HepG2 (cell line): Measurements from ENCODE around the gene PNKP. TPM values are rescaled to one million over a fixed set of nuclear protein-coding genes. Genes with fewer than 3 reads are reported as not detected.
A peak's percentile ranks its signal among the peaks of the same experiment; 100 is the strongest.

Experiments used
- ATF7 ChIP-seq, 2 experiments: fragments of 450-650 bp in 1 of 2; sonication (generic) in 1 of 2; formaldehyde crosslinking in 1 of 2; IDR thresholded peaks; 2 replicates each; pipeline versions ENCODE4 v1.4.0 to v1.6.1; 2016 to 2020; ENCODE audit warnings: antibody characterized with exemption in 1 of 2, mild to moderate bottlenecking in 1 of 2, missing genetic modification reagents in 1 of 2
- ATM ChIP-seq: fragments of 450-650 bp; IDR thresholded peaks from 2 replicates; pipeline ENCODE4 v1.7.1; 2017; ENCODE audit warnings: mild to moderate bottlenecking, borderline replicate concordance
- GATAD1 ChIP-seq: IDR thresholded peaks from 2 replicates; pipeline ENCODE4 v1.6.1; 2016; ENCODE audit warnings: missing genetic modification reagents, missing compliant biosample characterization
- HOXD1 ChIP-seq: sonication (generic); formaldehyde crosslinking; IDR thresholded peaks from 2 replicates; pipeline ENCODE4 v1.5.0; 2020; ENCODE audit warnings: missing genetic modification reagents
- NFATC3 ChIP-seq: sonication (generic); formaldehyde crosslinking; IDR thresholded peaks from 2 replicates; pipeline ENCODE4 v1.5.1; 2020; ENCODE audit warnings: mild to moderate bottlenecking, missing genetic modification reagents
- NFE2L2 ChIP-seq: fragments of 150-350 bp; IDR thresholded peaks from 2 replicates; pipeline ENCODE4 v1.6.1; 2014; ENCODE audit warnings: low read length
- NONO ChIP-seq, 2 experiments: fragments of 450-650 bp in 1 of 2; sonication (generic) in 1 of 2; formaldehyde crosslinking in 1 of 2; IDR thresholded peaks in 1 of 2; conservative IDR thresholded peaks in 1 of 2; 2 replicates each; pipeline versions ENCODE4 v1.6.1 to v1.8.0; 2017 to 2022; ENCODE audit warnings: mild to moderate bottlenecking in 1 of 2, missing genetic modification reagents in 1 of 2, moderate library complexity in 1 of 2
- RBM39 ChIP-seq: fragments of 200-400 bp; formaldehyde crosslinking; IDR thresholded peaks from one replicate; pipeline ENCODE4 v1.6.1; 2018; ENCODE audit warnings: antibody characterized with exemption, mild to moderate bottlenecking, low read depth, low read length; ENCODE audit not compliant: poor library complexity, severe bottlenecking
- STAG1 ChIP-seq: sonication (generic); formaldehyde crosslinking; IDR thresholded peaks from 2 replicates; pipeline ENCODE4 v1.4.0; 2020; ENCODE audit warnings: missing genetic modification reagents
- STAT5B ChIP-seq: sonication (generic); formaldehyde crosslinking; IDR thresholded peaks from 2 replicates; pipeline ENCODE4 v1.4.0; 2020; ENCODE audit warnings: missing genetic modification reagents
- ZBTB21 ChIP-seq: sonication (generic); formaldehyde crosslinking; IDR thresholded peaks from 2 replicates; pipeline ENCODE4 v1.4.0; 2020; ENCODE audit warnings: missing genetic modification reagents
- ZBTB33 ChIP-seq: sonication (generic); formaldehyde crosslinking; IDR thresholded peaks from 2 replicates; pipeline ENCODE4 v1.4.0; 2020; ENCODE audit warnings: missing genetic modification reagents
- ZNF496 ChIP-seq: sonication (generic); formaldehyde crosslinking; IDR thresholded peaks from 2 replicates; pipeline ENCODE4 v1.8.1; 2023; ENCODE audit warnings: mild to moderate bottlenecking, moderate library complexity, missing genetic modification reagents; ENCODE audit not compliant: insufficient replicate concordance
- ZNF550 ChIP-seq: sonication (generic); formaldehyde crosslinking; IDR thresholded peaks from 2 replicates; pipeline ENCODE4 v1.4.0; 2020; ENCODE audit warnings: mild to moderate bottlenecking, missing genetic modification reagents, borderline replicate concordance
- ZNF576 ChIP-seq: sonication (generic); formaldehyde crosslinking; IDR thresholded peaks from 2 replicates; pipeline ENCODE4 v1.4.0; 2020; ENCODE audit warnings: mild to moderate bottlenecking, missing genetic modification reagents
- ZNF83 ChIP-seq: sonication (generic); formaldehyde crosslinking; IDR thresholded peaks from 2 replicates; pipeline ENCODE4 v1.4.0; 2020; ENCODE audit warnings: missing genetic modification reagents, mild to moderate bottlenecking, borderline replicate concordance
- polyA plus RNA-seq, 8 experiments: library from polyadenylated mRNA; depleted of rRNA in 3 of 8; stranded (reverse) in 7 of 8; unstranded in 1 of 8; fragments of >200 nt; fragmentation: Illumina TruSeq in 4 of 8; extraction: Trizol in 4 of 8; gene quantifications; 2 replicates each; pipeline versions ENCODE4 v1.2.1 to v1.2.3, GENCODE V29; 2011 to 2016; ENCODE audit warnings: low read depth in 4 of 8, missing spikeins in 1 of 8, mixed read lengths in 1 of 8; ENCODE audit not compliant: insufficient read depth in 1 of 8
- total RNA-seq, 5 experiments: library from RNA; depleted of rRNA; stranded (reverse); fragments of >200 nt; fragmentation: Illumina TruSeq; extraction: Trizol; gene quantifications; 2 replicates each; pipeline ENCODE4 v1.2.3, GENCODE V29; 2016; ENCODE audit warnings: low read depth in 1 of 5
- TF ChIP-seq, protein P1 (sequence below): sonication (generic); formaldehyde crosslinking; IDR thresholded peaks from 2 replicates; pipeline ENCODE4 v1.9.0; 2021; ENCODE audit warnings: missing genetic modification reagents, borderline replicate concordance
- TF ChIP-seq, protein P2 (sequence below): sonication (generic); formaldehyde crosslinking; IDR thresholded peaks from 2 replicates; pipeline ENCODE4 v1.8.1; 2023; ENCODE audit warnings: mild to moderate bottlenecking, missing genetic modification reagents, borderline replicate concordance
- TF ChIP-seq, protein P3 (sequence below): sonication (generic); formaldehyde crosslinking; IDR thresholded peaks from 2 replicates; pipeline ENCODE4 v1.9.0; 2021; ENCODE audit warnings: missing genetic modification reagents, borderline replicate concordance
- TF ChIP-seq, protein P4 (sequence below): sonication (generic); formaldehyde crosslinking; conservative IDR thresholded peaks from 2 replicates; pipeline ENCODE4 v1.4.0; 2020; ENCODE audit warnings: missing genetic modification reagents

PNKP gene
- total and polyA plus RNA-seq, 2 of the 13 experiments (the other 11 are each of a cell fraction or from before 2014, with no cell fraction given) = 12.7 to 27.1 TPM

DNA sequence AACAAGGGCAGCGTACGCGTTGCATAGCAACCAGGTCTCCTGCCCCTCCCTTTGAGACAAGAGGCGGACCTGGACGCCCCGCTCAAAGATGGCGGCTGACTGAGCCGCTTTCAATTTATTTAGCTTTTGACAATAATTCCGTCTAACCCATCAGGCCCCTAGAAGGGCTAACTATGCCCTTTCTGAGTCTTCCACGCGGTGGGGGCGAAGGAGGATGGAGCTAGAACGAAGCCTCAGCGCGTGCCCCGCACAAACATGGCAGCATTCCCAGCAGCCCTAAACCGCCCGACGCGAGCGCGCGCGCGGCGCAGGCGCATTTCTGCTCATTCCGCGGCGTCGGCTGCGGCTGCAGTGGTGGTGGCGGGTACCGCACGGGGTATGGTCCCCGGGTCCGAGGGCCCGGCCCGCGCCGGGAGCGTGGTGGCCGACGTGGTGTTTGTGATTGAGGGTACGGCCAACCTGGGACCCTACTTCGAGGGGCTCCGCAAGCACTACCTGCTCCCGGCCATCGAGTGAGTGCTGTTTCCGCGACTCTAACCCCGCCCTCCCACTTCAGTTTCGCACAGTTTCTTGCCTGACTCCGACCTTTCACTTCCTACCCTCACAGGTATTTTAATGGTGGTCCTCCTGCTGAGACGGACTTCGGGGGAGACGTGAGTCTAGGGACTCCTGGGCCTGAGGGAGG, 49.3 kb downstream of the PNKP start, which contains the start of gene MED25 (continued):
- TF ChIP-seq, protein P1, sequence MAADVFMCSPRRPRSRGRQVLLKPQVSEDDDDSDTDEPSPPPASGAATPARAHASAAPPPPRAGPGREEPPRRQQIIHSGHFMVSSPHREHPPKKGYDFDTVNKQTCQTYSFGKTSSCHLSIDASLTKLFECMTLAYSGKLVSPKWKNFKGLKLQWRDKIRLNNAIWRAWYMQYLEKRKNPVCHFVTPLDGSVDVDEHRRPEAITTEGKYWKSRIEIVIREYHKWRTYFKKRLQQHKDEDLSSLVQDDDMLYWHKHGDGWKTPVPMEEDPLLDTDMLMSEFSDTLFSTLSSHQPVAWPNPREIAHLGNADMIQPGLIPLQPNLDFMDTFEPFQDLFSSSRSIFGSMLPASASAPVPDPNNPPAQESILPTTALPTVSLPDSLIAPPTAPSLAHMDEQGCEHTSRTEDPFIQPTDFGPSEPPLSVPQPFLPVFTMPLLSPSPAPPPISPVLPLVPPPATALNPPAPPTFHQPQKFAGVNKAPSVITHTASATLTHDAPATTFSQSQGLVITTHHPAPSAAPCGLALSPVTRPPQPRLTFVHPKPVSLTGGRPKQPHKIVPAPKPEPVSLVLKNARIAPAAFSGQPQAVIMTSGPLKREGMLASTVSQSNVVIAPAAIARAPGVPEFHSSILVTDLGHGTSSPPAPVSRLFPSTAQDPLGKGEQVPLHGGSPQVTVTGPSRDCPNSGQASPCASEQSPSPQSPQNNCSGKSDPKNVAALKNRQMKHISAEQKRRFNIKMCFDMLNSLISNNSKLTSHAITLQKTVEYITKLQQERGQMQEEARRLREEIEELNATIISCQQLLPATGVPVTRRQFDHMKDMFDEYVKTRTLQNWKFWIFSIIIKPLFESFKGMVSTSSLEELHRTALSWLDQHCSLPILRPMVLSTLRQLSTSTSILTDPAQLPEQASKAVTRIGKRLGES (CRISPR knock-in tag) = no peak; the same call in 1 of the 2 replicates
- TF ChIP-seq STAG1 (CRISPR knock-in tag) = no peak
- TF ChIP-seq, protein P2, sequence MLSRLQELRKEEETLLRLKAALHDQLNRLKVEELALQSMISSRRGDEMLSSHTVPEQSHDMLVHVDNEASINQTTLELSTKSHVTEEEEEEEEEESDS (CRISPR knock-in tag) = no peak
- TF ChIP-seq NFE2L2 = no peak
- no peak for TF ChIP-seq ZNF496 (CRISPR knock-in tag)
- TF ChIP-seq ATM = no peak
- peak; percentile 77 for TF ChIP-seq GATAD1
- TF ChIP-seq, protein P3, sequence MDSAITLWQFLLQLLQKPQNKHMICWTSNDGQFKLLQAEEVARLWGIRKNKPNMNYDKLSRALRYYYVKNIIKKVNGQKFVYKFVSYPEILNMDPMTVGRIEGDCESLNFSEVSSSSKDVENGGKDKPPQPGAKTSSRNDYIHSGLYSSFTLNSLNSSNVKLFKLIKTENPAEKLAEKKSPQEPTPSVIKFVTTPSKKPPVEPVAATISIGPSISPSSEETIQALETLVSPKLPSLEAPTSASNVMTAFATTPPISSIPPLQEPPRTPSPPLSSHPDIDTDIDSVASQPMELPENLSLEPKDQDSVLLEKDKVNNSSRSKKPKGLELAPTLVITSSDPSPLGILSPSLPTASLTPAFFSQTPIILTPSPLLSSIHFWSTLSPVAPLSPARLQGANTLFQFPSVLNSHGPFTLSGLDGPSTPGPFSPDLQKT (CRISPR knock-in tag) = no peak
- no peak for TF ChIP-seq ZBTB21 (CRISPR knock-in tag)
- TF ChIP-seq RBM39 = no peak
- TF ChIP-seq ZNF83 (CRISPR knock-in tag) = no peak
- 0 out of 2 replicates have a peak, but pooled peaks have one; percentile 43 for TF ChIP-seq STAT5B (CRISPR knock-in tag)
- TF ChIP-seq NFATC3 (CRISPR knock-in tag) = no peak
- 0 out of 2 replicates have a peak, but pooled peaks have one; percentile 9 for TF ChIP-seq ZBTB33 (CRISPR knock-in tag)
- TF ChIP-seq, protein P4, sequence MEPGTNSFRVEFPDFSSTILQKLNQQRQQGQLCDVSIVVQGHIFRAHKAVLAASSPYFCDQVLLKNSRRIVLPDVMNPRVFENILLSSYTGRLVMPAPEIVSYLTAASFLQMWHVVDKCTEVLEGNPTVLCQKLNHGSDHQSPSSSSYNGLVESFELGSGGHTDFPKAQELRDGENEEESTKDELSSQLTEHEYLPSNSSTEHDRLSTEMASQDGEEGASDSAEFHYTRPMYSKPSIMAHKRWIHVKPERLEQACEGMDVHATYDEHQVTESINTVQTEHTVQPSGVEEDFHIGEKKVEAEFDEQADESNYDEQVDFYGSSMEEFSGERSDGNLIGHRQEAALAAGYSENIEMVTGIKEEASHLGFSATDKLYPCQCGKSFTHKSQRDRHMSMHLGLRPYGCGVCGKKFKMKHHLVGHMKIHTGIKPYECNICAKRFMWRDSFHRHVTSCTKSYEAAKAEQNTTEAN (CRISPR knock-in tag) = no peak
- no peak for TF ChIP-seq ZNF550 (CRISPR knock-in tag)
- TF ChIP-seq ATF7 (IDR thresholded peaks at IDR 0.05) = no peak
- no peak for TF ChIP-seq ATF7 (CRISPR knock-in tag; IDR thresholded peaks at IDR 0.05)
- no peak for TF ChIP-seq NONO (IDR thresholded peaks at IDR 0.05)
- TF ChIP-seq NONO (CRISPR knock-in tag; conservative IDR thresholded peaks at IDR 0.05) = 0 out of 2 replicates have a peak, but pooled peaks have one; percentile 26
- TF ChIP-seq ZNF576 (CRISPR knock-in tag) = no peak
- no peak for TF ChIP-seq HOXD1
